EH (cell line): ENCODE results near the gene POC1A.
A peak's percentile ranks its signal among the peaks of the same experiment; 100 is the strongest.
"Not testable (repeated sequence)": the region's sequence is repeated elsewhere in the genome, so short reads cannot be mapped to it uniquely, and the experiment has no call there.

Experiments
- DNase-seq: peaks from one replicate; pipeline ENCODE4 v3.0.0-alpha.2; 2015; ENCODE audit warnings: low read depth

The POC1A gene

DNA sequence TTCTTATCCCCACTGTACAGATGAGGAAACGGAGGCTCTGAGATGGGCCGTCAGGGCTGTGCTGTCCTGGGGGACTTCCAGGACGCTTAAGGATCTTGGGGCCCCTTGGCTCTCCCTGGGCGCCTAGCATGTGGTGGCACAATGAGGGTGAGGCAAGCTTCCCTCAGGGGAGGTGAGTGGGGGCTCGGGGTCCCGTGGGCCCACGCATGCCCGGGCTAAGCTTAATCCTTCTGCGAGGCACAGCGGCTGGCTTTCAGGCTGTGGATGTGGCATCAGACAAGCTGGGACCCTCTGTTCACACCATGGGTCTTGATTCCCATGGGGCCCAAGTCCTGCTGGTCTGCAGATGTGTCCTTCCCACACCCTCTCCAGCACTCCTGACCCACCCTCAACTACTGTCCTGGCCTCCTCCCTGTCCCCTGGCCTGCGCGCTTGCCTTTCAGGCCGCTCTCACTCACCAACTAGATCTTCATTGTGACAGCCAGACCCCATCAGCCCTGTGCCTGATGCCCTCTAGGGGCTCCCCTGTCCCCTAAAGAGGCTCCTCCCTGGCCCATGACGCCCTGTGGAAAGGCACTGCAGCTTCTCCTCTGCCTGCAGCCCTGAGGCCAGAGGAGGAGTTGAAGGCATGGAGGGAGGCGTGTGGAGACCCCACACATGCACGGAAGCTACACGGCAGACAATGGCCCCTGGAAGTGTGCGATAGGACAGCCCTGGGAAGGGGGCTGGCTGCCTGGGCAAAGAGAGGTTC is 109.2 kb downstream of the POC1A start:
- no peak for DNase-seq

GRCh38 chr3:52043750-52044149 is 110.5 kb downstream of the POC1A start:
- DNase-seq: no peak

DNA sequence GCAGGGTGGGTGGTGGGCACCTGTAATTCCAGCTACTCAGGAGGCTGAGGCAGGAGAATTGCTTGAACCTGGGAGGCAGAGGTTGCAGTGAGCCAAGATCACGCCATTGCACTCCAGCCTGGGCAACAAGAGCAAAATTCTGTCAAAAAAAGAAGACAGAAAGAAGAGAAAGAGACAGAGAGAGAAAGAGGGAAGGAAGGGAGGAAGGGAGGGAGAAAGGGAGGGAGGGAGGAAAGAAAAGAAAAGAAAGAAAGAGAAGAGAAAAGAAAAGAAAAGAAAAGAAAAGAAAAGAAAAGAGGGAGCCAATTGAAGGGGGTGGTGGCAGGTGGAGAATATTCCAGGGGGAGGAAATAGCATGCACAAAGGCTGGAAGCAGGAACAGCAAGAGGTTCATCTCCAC is 111.2 kb downstream of the POC1A start:
- not testable (repeated sequence) for DNase-seq

GRCh38 chr3:52041118-52041731 is 113.0 kb downstream of the POC1A start:
- peak; percentile 41 for DNase-seq

- DNase-seq: no peak
Measured at GRCh38 chr3:52040600-52040999, 113.6 kb downstream of the POC1A start.

DNA sequence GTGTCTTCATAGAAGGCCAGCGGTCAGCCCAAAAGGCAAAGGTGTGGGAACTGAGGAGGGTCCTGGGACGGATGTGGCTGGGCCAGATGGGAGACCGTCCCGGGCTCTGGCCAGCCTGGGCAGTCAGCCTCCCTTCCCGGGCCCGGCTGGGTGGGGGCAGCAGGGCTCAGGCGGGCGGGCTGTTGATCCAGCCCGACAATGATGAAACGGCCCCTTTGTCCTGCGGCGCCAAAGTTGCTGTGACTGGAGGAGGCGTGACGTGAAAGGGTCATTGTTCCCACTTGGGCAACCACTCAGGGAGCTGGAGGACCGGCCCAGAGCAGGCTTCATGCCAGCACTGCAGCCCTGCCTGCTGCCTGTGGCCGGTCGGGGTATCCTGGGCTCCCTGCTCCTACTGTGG is 114.4 kb downstream of the POC1A start:
- no peak for DNase-seq

GRCh38 chr3:52039426-52039825 is 114.8 kb downstream of the POC1A start:
- no peak for DNase-seq

GRCh38 chr3:52038227-52038626 is 116.0 kb downstream of the POC1A start:
- no peak for DNase-seq

- no peak for DNase-seq
Measured at GRCh38 chr3:52037291-52037690, 116.9 kb downstream of the POC1A start.

DNA sequence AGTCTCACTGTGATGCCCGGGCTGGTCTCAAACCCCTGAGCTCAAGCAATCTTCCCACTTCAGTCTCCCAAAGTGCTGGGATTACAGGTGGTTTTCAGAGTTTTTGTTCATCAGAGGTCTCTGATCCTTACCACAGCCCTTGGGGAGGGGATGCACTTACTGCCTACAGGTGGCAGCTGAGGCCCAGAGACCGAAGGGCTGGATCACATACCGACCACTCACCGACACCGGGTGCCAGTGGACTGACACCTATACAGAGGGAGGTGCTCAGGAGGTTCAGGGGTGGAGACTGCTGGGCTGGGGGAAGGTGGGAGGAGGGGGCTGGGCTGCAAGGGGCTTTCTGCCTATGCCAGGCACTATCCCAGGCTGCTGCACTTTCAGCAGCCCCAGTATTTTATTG is 117.4 kb downstream of the POC1A start:
- no peak for DNase-seq

DNA sequence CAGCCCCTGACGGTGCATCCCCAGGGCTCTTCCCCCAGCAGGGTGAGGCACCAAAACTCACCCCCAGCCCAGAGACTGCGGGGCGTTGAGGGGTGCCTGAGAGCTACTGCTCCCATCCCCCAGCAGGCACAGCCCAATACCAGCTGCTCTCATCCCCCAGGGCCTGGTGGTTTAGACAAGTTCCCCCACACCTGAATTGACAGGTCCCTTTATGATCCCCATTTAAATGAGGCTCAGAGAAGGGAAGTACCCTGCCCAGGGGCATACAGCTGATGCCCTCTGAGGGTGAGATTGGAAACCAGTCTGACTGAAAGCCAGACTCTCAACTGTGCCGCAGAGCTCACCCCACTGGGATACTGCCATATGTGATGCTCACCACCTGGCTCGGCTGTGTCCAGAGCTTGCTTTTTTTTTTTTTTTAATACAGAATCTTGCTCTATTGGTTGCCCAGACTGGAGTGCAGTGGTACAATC is 118.0 kb downstream of the POC1A start:
- DNase-seq: no peak

DNA sequence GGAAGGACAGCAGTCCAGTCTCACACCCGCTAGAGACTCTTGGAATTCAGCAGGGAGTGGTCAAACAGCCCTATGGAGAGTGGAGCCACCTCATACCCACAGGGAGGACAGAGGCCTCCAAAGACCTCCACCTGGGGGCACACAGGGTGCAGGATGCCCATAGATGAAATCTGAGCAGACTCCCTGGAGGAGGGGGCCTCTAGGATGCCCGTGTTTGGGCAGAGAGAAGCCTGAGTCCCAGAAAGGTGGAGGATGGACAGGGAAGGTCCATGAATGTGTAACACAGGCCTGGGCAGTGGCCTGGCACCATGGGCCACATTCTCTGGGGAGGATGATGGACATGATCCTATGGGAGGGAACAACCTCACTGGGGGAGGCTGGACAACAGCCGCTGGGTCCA is 119.6 kb downstream of the POC1A start:
- no peak for DNase-seq

DNA sequence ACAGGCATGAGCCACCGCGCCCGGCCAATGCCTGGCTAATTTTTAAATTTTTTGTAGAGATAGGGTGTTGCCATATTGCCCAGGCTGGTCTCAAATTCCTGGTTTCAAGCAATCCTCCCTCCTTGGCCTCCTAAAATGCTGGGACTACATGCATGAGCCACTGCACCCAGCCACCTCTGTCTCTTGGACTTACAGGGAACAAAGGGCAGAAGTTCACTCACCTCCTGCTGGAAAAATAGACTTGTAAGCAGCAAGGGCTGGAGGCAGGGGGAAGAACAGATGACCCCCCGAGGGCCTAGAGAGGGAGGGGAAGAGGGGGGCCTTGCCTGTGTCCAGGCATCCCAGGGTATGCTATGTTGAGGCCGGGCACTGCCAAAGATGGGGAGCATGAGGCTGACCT is 120.0 kb downstream of the POC1A start:
- DNase-seq: no peak

- DNase-seq: not testable (repeated sequence)
Measured at GRCh38 chr3:52033748-52034147, 120.5 kb downstream of the POC1A start.

GRCh38 chr3:52032702-52033408 is 121.4 kb downstream of the POC1A start:
- DNase-seq: no peak

- no peak for DNase-seq
Measured at GRCh38 chr3:52031896-52032295, 122.3 kb downstream of the POC1A start.

DNA sequence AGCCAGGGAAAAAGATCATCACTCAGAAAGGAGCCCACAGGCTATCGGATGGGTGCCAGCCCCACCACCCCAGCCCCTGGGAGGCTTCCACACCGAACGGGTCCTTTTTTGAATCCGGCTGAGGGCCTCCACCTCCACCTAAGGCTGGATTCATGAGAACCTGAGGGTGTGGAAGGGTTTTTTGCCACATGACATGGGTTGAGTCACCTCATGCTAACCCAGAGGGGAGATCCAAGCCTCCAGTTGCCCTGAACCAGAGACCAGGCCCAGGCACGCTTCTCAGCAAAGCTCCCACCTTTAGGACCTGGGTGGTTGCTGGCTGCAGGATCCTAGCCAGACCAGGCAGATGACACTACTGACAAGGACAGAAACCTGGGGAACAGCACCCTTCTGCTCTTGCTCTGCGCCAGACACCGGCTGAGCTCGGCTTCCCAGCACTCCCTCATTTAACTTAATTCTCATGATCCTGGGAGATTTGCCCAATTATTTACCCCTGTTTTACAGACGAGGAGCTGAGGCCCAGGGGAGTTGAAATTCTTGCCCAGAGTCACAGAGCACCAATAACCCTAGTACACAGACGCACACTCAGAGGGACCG is 123.4 kb downstream of the POC1A start:
- no peak for DNase-seq

DNA sequence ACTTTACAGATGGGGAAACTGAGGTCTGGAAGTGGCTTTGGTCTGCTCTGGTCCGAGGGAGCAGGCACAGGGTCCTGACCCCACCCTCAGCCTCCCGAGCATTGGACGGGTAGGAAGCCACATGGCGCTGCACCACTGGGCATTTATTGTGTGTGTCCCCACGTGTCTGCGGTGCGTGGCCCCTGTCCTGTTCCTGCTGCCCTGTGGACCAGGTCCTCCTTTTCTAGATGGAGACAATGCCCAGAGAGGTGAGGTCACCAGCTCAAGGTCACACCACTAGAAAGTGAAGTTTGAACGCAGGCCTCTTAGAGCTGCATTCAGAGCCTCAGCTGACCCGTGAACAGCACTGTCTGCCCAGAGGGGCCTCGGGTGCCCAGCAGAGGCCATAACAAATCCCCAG is 124.7 kb downstream of the POC1A start:
- DNase-seq: no peak

DNA sequence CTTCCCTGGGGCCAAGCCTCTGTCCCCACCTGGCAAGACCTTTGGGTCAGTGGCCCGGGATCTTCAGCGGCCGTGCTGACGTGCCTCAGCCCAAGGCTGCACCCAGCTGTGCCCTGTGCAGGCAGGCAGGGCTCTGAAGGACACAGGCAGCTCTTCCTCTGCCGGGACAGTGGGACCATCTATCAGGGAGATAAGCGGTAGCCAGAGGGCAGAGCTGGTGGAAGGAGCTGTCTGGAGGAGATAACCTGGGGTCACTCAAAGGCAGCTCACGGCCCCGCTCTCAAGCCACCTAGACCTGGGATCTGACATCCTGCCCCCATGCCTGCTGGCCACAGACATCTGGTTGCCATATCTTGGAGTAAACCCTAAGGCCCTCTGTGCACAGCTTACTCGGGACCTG is 125.2 kb downstream of the POC1A start:
- no peak for DNase-seq

DNA sequence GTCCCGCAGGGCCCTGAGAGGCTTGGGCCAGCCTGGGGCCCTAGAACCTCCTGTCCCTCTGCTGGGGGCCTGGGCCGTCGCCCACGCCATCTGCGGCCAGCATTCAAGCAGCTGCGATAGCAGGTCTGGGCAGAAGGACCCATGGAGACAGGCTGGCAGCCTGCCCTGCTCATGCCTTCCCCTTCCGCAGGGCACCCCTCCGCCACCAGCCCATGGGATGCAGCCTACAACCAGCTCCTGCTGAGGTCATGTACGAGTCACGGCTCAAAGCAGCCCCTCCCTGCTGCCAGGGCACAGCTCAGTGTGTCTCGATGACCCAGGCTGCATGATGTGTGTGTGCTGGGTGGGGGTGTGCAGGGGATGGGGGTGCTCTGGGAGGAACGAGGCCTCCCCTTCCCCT is 125.7 kb downstream of the POC1A start:
- peak; percentile 41 for DNase-seq

DNA sequence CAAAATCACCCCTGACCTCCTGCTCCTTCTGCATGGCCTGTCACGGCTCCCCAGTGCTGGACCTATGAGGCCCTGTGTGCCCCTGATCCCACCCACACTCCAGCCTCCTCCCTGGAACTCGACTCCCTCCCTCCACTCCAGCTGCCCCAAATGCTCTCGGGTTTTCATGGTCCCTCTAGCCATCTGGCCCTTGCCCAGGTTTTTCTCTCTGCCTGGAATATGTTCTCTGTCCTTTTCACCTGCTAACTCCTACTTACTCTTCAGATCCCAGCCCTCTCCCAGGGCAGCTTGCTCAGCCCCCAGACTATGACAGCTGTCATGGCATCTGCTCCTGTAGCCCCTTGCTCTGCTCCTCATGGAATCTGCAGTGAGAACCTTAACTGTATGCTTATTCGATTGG is 128.2 kb downstream of the POC1A start:
- no peak for DNase-seq

GRCh38 chr3:52025453-52025852 is 128.8 kb downstream of the POC1A start:
- DNase-seq: no peak
